Measurements from ENCODE around the gene CDH4.
"Not testable (repeated sequence)": the region's sequence is repeated elsewhere in the genome, so short reads cannot be mapped to it uniquely, and the experiment has no call there.

Gene CDH4

DNA sequence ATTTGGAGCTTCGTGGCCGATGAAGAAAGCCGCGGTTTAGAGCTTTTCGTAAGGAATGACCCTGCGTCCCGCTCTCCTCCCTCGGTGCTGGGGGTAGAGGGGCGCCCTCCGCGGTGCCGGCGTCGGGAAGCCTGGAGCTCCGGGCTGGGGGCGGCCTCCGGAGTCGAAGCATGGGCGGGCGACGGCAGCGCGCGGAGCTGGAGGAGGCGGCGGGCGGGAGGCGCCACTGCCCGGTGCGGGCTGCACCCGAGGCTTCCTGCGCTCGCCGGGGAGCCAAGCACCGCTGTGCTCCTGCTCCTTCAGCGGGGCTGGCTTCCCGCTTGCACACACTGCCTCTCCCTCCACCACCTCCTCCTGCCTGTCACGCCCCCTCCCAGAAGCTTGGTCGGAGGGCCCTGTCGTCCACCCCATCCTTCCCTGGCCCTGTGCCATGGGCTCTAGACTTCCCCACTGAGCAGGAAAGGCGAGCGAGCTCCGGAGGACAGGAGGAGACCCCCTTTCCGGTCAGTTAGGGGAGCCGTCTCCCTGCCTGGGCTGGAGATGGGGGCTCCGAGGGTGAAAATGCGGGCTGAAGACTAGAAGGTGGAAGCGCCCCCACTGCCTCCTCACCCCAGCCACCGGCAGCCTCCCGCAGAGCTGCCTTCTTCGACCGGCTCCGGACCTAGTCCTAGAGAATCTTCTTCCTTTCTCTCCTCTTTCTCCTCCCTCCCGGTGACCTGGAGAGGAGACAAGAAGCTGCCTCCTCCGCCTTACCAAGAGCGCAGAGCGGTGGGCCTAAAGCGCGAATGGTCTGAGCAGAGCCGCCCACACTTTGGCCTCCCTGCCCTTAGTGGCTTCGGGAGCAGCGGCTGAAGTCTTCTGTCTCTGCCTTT is 1.8 kb downstream of the CDH4 start:
- no peak for DNase-seq (ENCODE audit: low read depth)

DNA sequence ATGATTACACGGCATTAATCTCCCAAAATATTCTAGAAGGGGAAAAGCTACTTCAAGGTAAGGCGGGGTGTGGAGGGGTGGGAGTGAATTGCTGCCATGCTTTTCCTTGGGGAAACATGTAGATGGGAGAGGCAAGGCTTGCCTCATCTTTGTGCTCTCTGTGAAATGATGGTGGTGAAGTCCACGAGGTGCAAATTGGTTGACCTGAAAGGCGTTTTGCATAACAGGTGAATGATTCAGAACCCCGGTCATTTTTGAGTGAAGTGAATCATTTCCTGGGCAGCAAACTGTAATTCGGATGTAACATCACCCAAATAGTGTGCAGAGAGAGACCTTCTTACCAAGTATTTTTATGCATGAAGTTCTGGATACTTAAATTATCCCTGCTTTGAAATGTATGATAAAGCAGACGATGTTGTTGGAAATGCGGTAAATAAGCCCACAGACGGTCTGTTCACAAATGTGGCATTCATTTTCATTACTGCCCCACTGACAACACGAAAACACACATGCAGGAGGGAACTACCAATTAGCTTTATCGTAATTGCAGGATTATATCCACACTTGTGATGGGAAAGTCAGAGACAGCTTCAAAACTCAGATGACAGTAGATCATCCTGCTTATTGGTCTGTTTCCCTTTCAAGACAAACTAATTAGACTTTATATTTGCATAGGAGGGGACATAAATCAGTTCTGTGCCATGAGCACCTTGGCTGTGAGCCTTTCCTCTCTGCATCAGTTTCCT is 3.0 kb downstream of the CDH4 start:
- no peak for DNase-seq (ENCODE audit: low read depth)

DNA sequence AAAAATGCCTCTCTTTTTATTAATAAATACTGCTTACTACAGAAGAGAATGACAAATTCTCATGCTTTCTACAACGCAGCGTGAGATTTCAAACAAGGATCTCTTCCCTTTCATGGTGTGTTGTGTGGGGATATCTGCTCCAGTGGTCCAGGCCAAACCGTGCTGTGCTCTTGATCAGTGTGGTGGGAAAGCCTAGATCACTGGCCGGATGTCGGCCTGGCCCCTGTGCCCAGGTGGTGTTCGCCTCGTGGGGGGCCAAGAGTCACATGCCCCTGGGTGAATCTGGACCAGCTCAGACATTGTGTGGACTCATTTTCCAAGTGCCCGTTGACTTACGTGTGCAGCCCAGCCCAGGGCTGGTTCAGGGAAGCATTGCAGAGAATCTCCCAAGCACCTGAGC is 4.3 kb downstream of the CDH4 start:
- DNase-seq (ENCODE audit: low read depth) = no peak

DNA sequence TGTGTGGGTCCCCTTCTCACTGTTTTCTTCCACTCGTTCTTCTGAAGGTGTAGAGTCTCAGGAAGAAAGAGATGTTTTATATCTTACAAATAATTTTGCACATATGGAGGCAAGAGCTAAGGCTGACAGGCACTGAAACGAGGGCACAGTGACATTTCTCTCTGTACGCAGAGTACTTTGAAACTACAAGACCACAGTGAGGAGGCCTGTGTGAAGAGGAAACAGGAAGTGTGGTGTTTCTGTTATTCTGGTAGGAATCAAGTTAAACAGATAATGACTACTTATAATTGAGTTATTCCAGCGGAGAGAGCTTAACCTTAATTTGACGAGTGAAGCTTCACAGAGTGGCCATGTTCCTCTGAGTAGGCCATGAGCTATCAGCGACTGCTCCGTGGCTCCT is 4.8 kb downstream of the CDH4 start:
- DNase-seq (ENCODE audit: low read depth) = no peak

DNA sequence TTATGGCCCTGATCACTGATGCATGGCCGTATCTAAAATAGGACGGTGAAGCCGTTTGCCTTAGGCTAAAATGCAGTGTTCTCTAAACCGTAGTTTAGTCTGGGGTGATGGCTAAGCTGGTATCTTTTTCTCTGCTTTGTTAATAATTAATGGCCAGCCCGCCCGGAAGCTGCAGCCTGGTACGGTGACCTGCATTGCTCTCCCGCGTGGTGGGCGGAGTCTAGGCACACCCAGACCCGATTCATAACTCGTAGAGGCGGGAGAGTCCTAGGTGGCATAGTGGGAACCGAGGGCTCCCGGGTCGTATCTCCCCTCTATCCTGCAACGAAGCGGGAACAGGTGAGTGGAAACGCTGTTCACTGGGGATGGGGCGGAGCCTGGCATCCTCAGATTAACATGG is 5.5 kb downstream of the CDH4 start:
- DNase-seq (ENCODE audit: low read depth) = no peak

DNA sequence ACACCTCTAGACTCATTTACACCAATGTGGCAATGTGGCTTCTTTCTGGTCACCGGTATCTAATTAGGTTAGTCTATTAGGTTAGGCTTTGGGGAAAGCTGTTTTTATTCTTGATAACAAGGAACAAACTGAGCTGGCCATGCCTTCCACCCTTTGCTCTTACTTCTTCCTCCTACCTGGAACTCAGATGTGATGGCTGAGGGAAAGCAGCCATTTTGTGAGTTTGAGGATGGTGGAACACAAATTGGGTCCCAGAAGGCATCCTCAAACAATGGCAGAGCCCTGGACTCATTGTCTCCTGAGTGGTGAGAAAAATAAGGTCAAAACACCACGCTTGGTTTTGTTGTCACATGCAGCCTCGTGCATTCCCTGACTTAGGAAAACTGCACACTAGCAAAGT is 7.7 kb downstream of the CDH4 start:
- DNase-seq (ENCODE audit: low read depth) = no peak

DNA sequence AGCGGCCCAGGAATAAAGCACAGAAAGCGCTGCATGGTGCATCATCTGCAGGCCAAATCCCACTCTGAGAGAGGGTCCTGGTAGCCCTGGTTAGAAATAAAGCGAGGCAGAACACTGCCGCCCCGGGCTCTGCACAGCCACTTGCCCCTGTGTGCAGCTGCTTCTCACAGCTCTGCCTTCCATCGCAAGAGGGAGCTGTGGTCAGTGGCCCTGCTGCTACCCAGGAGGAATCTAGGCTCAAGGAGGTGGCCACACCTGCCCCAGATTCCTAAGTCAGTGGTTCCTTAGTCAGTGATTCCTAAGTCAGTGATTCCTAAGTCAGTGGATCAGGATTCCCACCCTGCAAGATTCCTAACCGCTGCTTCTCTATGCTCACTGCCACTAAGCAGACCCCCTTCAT is 8.8 kb downstream of the CDH4 start:
- DNase-seq (ENCODE audit: low read depth) = no peak

DNA sequence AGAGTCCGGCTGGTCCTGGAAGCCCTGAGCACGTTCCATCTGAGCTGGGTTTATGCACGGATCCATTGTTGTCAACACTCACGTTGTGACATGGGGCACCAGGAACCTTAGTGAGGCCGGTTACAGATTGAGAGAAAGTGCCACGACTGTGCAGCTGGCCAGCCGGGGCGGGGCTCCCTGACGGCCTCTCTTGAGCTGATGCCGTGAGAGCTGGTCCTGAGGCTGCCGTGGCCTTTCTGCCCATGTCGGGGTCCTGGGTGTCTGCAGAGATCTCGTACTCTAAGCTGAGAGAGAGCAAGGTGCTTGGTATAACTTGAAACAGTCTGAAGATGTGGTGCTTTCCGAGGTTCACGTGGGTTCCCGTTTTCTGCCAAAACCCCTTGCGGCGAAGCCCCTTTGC is 10.0 kb downstream of the CDH4 start:
- DNase-seq (ENCODE audit: low read depth) = no peak

DNA sequence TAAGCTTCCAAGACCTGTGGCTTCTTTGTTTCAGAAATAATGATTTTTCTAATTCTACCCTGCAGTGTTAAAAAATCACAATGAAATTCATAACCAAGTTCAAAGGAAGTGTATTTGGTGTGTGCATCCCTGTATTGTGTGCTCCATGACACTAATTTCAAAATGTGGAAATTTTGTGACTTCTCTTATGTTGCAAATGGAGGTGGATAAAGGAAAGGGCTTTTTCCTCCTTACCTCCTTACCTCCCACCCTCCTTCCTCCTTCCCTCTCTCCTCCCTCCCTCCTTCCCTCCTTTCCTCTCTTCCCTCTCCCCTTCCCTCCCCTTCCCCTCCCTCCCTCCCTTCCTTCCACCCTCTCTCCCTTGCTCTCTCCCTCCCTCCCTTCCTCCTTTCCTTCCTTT is 10.5 kb downstream of the CDH4 start:
- no peak for DNase-seq (ENCODE audit: low read depth)

DNA sequence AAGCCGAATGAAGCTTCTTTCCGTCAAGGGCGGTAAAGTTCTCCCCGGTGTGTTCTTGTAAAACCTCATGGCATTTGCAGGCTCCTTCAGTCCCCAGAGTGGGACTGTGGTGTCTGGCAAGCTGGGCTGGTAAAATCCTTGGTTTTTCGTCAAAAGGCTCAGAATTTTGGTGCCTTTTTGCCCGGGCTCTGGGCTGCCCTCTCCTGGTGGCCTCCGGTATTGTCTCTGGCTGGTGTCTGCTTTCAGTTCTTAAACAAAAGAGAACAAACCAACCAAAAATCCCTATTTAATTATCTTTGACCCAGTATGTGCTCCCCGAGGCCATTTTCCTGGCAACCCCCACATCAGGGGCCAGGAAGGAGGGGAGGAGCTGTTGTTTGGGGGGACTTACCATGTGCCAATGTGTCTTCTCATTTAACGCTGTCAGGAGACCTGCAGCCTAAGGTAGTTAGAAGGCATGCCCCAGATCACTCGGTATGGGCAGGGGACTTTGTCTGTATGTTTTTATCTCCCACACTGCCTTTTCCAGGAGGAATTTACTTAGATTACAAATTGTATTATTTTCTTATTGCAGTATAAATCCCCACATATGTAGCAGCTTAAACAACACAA is 11.1 kb downstream of the CDH4 start:
- no peak for DNase-seq (ENCODE audit: low read depth)

DNA sequence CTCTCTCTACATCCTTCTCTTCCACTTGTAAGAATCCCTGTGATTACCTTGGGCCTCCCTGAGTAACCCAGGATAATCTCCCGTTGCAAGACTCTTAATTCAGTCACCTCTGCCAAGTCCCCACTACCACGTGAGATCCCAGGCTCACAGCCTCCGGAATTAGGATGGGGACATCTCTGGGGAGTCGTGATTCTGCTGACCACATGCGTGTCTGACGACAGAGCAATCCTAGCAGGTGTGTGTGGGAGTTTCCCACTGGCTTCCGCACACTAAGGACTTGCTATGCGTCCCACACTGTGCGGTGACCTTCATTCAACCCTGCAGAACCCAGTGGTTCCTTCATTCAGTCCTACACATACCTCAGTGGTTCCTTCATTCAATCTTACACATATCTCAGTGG is 11.9 kb downstream of the CDH4 start:
- DNase-seq (ENCODE audit: low read depth) = no peak

DNA sequence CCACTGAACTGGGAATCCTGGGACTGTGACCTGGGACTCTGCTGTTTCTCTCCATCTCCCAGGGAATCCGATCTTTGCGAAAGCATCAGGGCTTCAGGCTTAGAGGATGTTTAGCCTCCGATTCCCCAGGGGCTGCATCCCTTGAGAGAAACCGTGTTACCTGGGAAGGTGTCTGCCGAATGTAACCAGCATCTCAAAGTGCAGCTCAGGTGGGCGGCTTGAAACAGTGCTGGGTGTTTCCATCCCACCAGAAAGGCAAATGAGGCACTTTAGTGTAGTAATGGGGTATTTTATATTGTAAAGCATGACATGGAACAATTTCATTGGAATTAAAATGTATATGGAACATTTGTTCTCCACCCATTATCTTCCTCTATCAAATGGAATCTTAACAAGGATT is 15.2 kb downstream of the CDH4 start:
- no peak for DNase-seq (ENCODE audit: low read depth)

DNA sequence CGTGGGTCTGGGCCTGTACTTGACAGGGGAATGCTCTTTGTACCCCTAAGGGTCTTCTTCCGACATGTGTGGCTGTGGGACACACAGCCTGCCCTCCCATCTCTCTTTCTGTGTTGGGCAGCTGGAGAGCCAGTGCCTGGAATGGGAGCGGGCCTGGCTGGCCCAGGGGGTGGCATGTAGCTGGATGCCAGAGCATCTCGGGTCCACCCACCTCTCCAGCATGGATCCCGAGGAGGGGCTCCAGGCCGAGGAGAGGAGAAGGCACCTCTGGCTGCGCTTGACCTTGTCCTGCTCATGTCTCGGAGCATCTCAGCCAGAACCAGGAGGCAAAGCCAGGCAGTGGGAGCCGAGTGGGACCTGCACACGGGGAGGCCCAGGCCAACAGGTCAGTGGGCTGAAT is 16.0 kb downstream of the CDH4 start:
- no peak for DNase-seq (ENCODE audit: low read depth)

DNA sequence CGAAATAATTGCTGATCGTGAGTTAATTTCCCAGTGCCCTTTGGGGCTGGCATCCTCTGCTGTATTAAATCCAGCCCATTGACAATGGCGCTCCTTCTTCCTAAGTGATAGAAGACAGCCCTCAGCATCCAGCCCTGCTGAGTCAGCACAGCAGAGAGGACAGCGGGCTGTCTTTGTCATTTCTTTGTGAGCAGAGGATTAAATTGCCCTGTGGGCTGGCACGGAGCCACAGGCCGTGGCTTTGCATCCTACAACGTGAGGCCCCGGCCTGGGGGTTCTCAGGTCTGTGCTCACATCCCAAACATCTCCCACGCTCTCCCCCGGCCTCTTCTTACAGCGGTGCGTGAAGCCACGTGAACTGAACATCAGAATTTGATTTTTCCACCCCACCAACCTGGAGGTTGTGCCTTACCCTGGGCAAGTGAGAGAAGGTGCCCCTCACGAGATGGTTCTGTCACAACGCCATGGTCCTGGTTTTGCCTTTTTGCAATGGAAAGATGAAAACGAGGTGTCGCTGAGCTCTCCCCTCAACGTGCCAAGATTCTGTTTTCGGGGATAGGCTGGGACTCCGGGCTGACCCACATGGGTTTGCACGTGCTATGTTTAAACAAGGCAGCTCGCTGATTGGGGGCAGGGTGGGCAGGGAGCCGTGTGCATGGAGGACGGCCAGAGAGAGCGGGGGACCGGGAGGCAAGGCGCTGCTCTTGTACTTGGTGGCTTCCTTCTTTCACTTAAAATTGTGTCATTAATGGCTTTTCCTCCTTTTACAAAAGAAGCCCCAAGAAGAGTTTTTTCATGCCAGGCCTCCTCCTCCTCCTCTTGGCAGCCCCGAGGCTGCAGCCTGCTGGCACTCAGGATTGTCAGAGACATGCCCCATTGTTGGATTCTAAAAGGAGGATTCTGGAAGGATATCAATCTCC is 19.5 kb downstream of the CDH4 start:
- no peak for DNase-seq (ENCODE audit: low read depth)

DNA sequence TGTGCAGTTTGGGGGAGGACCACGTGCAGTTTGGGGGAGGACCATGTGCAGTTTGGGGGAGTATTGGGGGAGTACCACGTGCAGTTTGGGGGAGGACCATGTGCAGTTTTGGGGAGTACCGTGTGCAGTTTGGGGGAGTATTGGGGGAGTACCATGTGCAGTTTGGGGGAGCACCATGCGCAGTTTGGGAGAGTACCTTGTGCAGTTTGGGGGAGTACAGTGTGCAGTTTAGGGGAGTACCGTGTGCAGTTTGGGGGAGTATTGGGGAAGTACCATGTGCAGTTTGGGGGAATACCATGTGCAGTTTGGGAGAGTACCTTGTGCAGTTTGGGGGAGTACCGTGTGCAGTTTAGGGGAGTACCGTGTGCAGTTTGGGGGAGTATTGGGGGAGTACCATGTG is 21.0 kb downstream of the CDH4 start:
- DNase-seq (ENCODE audit: low read depth) = not testable (repeated sequence)

DNA sequence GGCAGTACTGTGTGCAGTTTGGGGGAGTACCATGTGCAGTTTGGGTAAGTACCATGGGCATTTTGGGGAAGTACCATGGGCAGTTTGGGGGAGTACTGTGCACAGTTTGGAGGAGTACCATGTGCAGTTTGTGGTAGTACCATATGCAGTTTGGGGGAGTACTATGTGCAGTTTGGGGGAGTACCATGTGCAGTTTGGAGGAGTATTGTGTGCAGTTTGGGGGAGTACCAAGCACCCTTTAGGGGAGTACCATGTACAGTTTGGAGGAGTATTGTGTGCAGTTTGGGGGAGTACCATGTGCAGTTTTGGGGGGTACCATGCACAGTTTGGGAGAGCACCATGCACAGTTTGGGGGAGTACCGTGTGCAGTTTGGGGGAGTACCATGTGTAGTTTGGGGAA is 21.6 kb downstream of the CDH4 start:
- DNase-seq (ENCODE audit: low read depth) = not testable (repeated sequence)

DNA sequence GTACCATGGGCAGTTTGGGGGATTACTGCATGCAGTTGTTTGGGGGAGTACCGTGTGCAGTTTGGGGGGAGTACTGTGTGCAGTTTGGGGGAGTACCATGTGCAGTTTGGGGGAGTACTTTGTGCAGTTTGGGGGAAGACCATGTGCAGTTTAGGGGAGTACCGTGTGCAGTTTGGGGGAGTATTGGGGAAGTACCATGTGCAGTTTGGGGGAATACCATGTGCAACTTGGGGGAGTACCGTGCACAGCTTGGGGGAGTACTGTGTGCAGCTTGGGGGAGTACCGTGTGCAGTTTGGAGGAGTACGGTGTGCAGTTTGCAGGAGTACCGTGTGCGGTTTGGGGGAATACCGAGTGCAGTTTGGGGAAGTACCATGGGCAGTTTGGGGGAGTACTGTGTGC is 22.3 kb downstream of the CDH4 start:
- DNase-seq (ENCODE audit: low read depth) = no peak

DNA sequence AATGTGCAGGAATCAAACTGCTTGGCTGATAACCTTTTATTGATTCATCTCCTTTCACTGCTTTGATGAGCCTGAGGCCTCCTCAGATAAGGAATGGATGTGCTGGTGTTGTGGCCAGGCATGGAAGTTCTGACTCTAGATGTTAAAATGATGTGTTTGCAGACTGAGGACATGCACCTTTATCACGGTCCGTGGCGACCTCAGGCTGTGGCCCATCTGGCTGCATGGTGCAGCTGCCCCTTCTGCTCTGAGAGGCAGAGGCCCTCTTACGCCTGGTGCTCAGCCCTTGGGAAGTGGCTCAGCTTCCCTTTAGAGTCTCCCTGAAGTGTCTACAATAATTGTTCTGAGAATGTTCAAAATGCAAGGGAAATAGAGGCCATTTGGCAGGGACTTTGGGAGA is 26.2 kb downstream of the CDH4 start:
- no peak for DNase-seq (ENCODE audit: low read depth)

DNA sequence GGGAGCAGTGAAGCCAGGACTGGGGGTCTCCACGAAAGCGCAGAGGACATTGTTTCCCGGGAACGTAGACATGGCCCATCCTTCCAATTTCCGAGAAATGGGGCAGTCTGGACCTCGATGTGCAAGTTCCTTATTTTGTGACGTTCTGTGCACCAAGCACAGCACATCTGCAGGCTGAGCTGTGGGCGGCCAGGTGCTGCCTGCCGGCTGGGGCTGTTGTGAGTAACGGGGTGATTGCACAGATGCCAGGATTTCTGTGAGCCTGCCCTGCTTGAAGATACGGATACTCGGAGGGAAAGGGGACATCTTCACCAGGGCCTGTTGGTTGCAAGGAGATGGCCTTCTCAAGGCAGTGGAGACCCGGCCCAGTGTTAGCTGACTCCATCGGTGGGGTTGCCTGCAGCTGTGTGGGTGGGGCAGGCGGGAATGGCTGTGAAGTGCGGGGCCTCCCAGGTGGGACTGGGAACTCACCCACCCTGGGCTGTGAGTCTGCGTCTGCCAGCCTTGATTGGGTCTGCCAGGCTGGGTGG is 27.6 kb downstream of the CDH4 start:
- no peak for DNase-seq (ENCODE audit: low read depth)

DNA sequence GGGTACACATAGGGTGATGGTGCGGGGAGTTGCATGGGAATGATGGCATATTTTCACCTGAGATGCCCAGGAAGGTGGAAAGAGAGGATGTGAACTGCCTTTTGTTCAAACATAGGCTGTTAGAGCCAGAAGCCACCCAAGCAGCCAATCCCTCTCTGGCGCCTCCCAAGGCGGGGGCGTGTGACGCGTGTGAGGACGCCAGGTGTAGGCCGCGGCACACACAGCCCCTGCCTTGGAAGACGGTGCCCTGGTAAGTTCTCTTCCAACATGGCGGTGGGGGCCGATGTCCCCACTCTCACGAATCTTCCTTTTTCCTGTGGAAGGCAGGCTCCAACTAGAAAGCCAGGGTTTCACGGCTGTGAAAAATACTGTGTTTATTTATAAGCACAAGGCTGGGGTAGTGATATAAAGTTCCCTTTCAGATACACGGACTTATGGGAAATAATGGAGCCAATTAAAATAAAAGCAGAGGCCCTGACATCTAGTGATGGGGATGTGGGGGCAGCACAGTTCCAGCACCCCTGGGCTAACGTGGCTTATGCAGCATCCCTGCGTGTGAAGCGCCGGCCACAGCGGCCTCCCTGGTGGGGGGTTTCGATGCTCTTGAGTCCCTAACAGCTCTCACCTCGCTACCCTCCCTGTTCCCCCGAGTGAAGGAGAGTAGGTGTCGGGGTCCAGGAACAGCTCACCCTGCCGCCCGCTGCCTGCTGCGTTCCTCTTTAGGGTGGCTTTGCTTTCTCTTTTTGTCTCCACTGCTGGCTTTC is 28.3 kb downstream of the CDH4 start:
- no peak for DNase-seq (ENCODE audit: low read depth)

DNA sequence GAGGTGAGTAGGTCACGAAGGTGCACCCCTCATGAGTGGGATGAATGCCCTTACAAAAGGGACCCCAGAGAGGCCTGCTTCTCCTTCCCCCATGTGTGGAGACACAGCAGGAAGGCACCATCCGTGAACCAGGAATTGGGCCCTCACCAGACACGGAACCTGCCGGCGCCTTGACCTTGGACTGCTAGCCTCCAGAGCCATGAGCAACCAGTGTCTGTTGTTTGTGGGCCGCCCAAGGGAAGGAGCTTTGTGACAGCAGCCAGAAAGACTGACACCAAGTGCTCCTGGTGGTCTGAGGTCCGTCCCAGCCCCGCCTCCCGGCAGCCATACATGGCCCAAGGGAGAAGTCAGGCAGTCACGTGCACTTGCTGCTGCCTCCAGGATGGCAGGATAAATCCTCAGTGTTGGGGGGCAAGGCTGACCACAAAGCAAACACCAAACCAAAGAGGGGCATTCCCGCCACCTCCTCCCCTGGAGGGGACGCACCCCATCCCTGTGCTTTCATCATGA is 29.3 kb downstream of the CDH4 start:
- no peak for DNase-seq (ENCODE audit: low read depth)
